Stimulated activated CD8-positive, alpha-beta memory T cell treated with anti-CD3 and anti-CD28 coated beads, Interleukin-7, amount 100 ng/mL, for 48 hours (primary cell): Measurements from ENCODE around the gene CASP8.
"Not testable (repeated sequence)": the region's sequence is repeated elsewhere in the genome, so short reads cannot be mapped to it uniquely, and the experiment has no call there.

Experiments
- DNase-seq, 2 donors: peaks; one replicate each; pipeline ENCODE4 v3.0.0-alpha.2; 2020; ENCODE audit warnings: low read depth in 1 of 2; ENCODE audit errors: extremely low read depth in 1 of 2

Gene CASP8

DNA sequence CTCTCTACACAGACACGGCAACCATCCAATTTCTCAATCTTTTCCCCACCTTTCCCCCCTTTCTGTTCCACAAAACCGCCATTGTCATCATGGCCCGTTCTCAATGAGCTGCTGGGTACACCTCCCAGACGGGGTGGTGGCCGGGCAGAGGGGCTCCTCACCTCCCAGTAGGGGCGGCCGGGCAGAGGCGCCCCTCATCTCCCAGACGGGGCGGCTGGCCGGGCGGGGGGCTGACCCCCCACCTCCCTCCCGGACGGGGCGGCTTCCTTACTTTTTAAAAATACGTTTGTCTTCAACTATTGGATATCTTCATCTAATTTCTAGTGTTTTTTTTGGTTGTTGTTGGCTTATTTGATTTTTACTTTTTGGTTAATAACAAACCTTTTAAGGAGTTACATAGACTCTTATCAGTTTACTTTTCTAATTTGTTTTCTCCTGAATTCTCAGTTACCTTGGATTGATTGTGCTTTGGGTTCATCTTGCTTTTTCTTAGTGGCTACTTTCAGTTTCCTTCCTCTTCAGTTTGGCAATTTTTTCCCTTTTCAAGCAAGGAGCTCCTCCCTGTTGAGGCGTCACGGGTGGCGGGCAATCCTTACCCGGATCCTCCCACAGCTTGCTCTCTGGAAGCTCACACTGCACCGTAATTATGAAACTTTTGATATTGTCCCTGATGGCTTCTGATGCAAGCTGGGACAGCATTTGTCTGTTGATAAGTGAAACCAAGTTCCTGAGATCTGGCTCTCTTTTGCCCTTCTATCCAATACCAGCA is 21.0 kb upstream of the CASP8 start:
- not testable (repeated sequence) for DNase-seq

DNA sequence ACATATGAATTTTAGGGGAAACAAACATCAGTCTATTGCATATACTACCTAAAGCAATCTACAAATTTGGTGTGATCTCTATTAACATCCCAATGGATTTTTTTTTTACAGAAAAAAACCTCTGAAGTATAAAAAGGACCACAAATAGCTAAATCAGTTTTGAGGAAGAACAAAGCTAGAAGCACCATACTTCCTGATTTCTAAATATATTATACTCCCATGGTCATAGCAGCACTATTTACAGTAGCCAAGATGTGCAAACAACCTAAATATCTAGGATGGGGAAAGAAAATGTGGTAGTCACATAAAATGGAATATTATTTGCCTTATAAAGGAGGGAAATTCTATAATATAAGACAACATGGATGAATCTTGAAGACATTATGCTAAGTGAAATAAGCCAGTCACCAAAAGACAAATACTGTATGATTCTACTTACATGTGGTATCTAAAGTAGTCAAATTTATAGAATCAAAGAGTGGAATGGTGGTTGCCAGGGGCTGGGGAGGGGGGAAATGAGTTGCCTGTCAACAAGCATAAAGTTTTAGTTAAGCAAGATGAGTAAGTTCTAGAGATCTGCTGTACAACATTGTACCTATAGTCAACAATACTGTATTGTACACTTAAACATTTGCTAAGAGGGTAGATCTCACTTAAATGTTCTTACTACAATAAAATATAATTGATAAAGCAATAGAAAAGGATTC is 17.6 kb upstream of the CASP8 start:
- DNase-seq = no peak

DNA sequence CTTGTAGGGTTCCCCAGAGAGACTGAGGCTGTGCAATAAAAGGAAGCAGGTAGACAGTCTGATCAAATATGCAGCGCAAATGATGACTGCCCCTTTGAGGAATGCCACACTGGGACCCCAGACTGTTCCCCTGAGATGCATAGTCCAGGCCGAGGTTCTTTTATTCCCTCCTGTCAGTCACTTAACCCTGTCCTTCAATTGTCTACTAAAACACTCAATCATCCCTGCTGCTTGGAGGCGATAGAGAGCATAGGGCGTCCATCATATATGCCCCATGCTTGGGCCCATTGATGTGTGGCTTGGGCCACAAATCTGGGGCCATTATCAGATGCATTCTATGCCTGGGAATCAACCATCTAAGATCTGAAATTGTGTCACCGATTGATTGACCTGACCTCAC is 15.5 kb upstream of the CASP8 start:
- no peak for DNase-seq

DNA sequence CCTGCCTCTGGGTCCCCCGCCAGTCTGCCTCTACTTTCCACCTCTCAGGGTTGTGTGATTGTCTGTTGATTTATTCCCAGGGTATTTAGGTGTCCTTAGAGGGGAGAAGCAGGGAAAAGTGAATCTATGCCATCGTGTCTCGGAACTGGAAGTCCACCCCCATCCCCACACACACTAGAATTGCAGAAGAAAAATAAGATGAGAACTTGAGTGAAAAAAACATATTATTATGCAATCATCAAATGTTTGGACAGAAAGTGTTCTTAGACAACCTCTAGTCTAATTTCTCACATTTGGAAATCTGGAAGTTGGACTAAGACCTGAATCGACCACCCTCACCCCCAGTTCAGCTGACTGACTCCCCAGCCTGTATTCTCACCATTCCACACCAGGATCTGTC is 14.1 kb upstream of the CASP8 start:
- no peak for DNase-seq

DNA sequence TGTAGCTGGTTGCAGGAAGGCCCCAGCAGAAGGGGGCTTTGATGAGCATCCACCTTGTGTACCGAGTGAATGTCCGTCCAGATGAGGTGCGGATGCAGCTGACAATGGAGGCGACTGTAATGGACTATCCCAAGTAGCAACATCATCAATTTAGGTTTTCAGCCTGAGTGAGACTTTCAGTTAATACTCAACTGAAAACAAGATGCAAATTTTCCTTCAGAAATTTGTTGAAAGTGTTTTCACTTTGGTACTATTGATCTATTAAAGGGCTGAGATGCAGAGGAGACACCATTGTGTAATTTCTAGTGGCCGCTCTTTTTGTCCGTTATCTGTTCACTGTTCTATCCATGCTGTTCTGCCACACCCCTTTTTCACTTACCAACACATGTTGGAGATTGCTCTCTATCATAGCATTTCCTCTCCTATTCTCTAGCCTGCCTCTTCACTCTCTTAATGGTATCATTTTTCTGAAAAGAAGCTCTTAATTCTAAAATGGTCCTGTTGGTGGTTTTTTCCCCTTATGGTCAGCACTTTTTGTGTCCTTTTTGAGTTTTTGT is 12.0 kb upstream of the CASP8 start:
- no peak for DNase-seq

DNA sequence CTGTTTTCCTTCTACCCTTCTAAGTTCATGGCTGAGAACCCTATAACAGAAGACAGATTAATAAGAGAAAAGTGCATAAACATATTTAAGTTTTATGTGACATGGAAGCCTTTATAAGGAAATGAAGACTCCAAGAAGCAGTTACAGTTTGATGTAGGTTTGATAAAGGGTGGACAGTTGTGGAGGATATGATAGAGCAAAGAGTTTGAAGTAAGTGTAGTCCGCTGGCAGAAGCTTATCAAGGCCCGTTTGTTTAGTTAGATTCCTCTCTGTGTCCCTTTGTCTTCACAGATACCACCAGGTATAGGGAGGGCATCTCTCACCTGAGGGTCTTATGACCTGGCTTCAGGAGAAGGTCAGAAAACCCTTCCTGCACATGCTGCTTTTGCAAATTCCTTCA is 10.4 kb upstream of the CASP8 start:
- no peak for DNase-seq

DNA sequence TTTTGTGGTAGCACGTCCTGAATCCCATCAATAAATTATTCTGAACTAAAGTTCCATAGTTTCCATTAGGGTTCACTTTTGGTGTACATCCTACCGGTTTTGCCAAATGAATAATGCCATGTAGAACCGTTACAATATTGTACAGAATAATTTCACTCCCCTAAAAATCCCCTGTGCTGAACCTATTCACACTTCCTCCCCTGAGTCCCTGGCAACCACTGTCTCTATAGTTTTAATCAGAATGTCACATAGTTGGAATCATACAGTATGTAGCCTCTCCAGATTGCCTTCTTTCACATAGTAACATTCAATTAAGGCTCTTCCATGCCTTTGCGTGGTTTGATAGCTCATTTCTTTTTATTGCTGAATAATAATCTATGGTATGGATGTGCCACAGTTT is 9.6 kb upstream of the CASP8 start:
- no peak for DNase-seq

DNA sequence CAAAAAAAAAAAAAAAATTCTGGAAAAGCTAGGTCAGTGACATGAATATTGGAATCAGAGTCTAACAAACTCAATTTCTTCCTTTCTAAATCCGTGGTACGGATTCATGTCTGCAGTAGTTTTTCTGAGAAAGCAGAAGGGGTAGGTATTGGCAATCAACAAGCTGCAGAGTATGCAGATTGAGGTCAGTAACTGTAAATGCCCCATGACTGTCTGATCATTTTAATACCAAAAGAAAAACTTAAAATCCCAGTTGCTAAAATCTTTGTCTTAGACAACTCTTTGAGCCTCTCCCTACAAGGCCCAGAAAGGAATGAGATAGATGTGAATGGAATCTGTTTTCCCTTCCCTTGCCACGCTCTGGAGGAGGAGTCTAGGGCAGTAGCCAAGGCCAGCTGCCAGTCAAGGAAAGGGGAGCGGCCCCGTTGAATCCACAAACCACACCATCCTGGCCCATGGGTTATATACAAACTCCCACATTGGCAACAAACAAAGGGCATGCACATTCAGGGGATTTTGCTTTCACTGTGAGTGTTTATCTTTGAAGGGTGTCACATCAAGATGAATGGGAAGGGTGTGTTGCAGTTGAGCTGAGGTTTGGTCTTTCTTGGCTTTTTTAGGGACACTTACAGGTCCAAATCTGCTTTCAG is 6.1 kb upstream of the CASP8 start:
- DNase-seq = no peak

DNA sequence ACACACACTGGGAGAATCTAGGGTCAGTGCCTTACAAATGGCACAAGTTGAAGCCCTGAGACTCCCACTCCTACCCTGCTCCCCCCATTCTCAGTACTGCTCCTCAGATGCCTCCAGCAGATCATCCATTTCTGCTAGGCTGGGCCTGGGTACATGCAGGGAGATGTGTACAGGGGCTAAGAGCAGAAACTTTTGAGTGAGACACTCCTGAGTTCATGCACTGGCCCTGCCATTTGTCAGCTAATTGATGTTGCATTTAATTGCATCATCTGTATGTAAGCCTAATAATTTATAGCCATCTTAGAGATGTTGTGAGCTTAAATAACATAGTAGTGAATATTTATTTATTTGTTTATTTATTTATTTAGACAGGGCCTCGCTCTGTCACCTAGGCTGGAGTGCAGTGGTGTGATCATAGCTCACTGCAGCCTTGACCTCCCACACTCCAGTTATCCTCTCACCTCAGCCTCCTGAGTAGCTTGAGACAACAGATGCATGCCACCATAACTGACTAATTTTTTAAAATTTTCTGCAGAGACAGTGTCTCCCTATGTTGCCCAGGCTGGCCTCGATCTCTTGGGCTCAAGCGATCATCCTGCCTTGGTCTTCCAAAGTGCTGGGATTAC is 4.8 kb upstream of the CASP8 start:
- no peak for DNase-seq

DNA sequence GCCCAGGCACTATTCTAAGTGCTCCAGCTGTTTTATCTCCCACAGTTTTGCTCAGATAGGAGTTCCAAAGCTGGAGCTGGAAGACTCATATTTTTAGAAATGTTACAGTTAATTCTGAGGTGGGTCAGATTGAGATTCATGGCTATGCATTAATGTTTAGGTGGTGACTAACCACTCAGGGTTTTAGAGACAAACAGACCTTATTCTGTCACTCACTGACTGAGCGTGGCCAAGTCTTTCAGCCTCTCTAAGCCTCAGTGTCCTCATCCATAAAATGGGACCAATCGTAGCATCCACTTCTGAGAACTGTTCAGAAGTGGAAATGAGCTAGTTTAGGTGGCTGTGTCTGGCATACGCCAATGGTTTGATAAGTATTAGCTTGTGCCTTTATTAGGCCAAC is 4.3 kb upstream of the CASP8 start:
- DNase-seq = no peak

DNA sequence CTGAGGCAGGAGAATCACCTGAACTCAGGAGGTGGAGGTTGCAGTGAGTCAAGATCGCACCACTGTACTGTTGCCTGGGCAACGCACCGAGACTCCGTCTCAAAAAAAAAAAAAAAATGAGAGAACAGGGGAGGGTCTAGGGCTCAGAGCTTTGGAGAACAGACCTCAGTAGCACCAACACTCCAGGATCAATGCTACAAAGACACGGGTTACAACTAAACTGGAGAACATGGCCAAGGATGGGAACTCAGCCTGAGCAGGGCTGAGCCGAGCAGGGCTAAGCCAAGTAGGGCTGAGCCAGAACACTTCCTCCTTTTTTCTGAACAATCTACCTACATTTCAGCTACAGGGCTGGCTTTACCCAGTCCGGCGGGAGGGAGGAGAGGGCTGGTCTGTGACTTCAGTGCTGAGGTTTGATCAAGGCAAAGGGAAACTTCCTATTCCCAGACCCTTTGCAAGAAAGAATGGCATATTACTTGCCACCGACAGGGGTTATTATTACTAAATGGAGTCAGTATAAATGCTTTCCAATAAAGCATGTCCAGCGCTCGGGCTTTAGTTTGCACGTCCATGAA is 2.9 kb upstream of the CASP8 start:
- no peak for DNase-seq

DNA sequence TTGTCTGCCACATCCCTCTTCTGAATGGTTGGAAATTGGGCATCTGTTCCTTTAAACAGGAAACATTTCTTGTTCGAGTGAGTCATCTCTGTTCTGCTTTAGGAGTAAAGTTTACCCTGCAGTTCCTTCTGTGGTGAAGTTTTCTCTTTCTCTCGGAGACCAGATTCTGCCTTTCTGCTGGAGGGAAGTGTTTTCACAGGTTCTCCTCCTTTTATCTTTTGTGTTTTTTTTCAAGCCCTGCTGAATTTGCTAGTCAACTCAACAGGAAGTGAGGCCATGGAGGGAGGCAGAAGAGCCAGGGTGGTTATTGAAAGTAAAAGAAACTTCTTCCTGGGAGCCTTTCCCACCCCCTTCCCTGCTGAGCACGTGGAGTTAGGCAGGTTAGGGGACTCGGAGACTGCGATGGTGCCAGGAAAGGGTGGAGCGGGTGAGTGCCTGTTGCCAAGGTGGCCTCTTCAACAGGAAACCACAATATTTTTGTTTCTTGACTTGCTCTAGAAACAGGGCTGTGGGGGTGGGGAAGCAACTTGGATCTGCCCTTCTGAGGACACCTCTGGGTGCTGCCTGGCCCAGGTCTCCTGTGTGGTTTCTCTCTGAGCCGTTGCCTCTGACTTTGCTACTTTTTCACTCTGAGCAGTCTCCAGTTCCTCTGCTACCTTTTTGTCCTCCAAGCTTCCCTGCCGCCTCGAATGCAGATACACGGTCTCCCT is 2.2 kb upstream of the CASP8 start:
- peak; percentile 74 to 95 for DNase-seq

DNA sequence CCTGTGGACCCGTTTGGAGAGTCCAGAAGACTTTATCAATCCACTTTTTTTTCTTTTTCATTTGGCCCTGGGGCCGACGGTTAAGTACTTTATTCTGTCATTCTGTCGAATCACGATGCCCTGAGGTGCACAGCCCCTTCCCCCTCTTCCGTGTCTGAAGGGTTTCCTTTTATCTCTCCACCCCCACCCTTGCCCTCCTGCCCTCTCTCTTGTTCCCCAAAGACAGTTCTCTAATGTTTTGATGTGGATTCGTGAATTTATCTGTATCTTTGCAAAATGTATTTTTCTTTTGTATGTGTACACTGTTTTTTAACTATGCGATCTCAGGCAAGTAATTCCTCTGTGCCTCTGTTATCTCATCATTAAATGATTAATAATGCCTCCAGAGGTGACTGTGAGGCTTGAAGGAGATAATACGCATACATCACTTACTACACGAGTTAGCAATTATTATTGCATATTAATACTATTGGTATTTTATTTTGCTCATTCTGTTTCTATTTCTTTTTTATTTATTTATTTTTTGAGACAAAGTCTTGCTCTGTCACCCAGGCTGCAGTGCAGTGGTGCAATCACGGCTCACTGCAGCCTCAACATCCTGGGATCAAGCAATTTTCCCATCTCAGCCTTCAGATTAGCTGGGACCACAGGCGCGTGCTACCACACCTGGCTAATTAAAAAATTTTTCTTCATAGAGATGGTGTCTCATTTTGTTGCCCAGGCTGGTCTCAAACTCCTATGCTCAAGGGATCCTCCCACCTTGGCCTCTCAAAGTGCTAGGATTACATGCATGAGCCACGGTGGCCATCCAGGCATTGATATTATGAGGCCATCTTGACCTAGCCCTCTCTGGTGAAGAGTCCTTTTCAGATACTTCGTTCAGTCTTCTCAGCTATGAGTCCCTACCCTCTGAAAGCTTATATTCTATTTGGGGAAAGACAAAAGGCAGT is 1.4 kb upstream of the CASP8 start:
- DNase-seq = peak in 1 of 2 donors; percentile 16

DNA sequence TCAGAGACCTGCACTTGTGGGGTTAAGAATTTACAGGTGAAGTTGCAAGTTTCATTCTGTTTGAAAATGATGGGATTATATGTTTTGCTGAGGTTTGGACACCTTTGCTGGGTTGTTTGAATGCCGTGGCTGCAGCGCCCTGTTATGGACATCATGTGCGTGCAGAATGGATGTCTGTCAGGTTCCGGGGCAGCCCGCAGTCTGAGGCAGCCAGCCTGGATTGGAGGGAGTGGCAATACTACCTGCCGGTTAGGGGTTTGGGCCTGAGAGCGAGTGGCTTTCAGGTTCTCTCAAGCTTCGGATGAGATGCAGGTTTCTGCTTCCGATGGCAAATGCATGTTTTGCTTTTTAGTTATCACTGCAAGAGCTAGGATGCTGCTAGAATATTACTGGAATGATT is 1.1 kb downstream of the CASP8 start:
- DNase-seq = peak in 1 of 2 donors; percentile 44

DNA sequence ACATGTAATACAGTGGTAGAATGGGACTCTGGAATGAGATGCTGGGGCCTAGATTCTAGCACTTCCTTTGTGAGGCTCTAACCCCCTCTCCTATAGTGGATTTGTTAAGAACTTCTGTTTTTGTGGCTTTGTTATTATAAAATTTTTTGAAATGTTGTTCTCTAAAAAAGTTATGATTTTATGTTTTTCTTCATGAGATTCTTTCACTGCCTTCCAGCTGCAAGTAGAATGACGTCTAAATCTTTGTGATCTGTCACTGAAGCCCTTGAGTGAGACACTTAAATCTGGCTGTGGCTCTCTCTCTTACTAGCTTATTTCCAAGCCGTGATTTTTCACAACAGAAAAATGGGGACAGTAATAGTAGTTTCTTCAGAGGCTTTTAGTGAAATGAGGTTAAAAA is 1.6 kb downstream of the CASP8 start:
- DNase-seq = no peak

DNA sequence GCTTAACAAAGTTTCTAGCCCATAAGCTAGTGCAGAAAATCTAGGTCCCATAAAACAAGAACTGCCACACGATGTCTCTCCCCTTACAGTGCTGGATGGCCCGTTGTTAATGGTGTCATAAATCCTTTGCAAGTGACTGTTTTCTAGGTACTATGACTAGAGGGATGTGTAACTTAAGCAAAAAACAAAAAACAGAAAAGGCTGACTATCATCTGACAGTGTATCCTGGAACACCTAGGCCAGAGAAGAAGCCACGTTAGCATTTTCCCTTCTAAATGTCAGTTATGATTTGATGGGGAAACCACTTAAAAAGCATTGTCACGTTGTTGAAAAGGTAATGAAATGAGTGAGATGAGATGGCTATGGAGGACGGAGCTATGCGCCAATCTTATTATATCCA is 2.4 kb downstream of the CASP8 start:
- no peak for DNase-seq

DNA sequence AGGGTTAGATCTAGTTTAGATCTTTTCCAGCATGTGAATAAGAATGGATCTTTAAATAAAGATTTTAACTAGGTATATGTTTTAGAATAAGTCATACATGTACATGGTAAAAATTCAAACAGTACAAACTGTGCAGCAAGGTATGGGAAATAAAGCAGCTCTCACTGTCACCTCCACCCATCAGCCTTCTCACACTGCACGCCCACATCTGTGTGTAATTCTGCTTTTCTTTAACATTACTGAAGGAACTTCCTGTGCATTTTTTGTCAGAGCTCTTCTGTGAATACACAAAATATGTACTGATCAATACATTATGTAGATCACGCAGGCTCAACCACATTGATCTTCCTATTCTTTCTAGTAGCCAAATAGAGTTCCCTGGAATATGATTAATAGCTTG is 3.4 kb downstream of the CASP8 start:
- DNase-seq = no peak

DNA sequence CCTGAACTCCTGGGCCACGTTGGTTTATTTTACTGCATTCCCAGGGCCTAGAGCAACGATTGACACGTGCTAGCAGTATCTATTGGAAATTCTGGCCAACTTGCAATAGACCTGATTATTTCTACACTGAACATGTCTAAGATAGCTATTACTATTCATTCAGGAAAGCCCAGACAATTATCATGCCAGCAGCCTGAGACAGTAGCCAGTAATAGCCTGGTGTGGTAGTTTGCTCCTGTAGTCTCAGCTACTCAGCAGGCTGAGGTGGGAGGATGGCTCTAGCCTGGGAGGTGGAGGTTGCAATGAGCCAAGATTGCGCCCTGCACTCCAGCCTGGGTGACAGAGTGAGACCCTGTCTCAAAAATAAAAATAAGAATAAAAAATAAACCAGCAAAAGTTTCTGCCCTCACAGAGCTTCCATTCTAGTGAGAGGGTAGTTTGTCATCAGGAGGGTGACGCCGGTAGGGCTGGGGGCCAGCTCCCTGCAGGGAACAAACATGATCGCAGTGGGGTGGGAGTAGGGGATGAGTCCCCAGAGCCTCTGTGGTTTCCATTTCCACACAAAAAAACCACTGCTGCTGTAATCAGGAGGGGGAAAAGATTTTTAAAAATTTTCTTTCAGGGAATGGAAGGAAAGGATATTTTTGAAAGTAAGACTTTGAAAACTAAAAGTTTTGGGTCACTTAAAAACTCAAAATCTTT is 4.3 kb downstream of the CASP8 start:
- no peak for DNase-seq

DNA sequence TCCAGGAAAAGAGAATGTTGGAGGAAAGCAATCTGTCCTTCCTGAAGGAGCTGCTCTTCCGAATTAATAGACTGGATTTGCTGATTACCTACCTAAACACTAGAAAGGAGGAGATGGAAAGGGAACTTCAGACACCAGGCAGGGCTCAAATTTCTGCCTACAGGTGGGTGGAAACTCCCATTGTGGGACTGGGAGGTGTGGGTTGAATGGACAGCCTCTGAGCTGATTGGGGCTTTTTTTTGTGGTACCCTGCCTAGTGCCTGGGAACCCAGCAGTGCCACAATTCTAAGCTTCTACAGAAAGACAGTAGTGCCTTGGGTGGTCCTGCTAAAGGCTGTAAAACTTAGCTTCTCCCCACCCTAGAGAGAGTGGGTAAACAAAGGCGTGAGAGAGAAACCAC is 6.3 kb downstream of the CASP8 start:
- no peak for DNase-seq
